ENCODE data around the gene UBXN4. TPM values are rescaled to one million over a fixed set of nuclear protein-coding genes. Genes with fewer than 3 reads are reported as not detected.

Gene UBXN4
- total RNA-seq, 1 experiment from 2014 or later = 65.4 TPM

- no peak for DNase-seq
- Histone ChIP-seq H3K79me2 (ENCODE audit: insufficient read depth, low read length) (peaks cover 18% of the 10 kb centered on the region; the same call in 1 of the 2 replicates), H2AFZ (ENCODE audit: low read length) (no peak overlapping the region), H3K27ac (ENCODE audit: insufficient read length, low read depth, low read length) (no peak overlapping the region), H2BK20ac (ENCODE audit: low read depth, low read length, poor library complexity, severe bottlenecking) (no peak overlapping the region), H2AK5ac (ENCODE audit: insufficient read length, low read length) (no peak overlapping the region), H2BK15ac (ENCODE audit: low read depth, low read length) (no peak overlapping the region), H3T11ph (ENCODE audit: low read length) (no peak overlapping the region), H3K23me2 (ENCODE audit: insufficient read length, low read depth, low read length, poor library complexity, severe bottlenecking) (no peaks in the 10 kb centered on the region), H3K23ac (ENCODE audit: insufficient read length, low read depth, low read length) (no peak overlapping the region), H2BK5ac (ENCODE audit: insufficient read length, low read length) (no peak overlapping the region), H3K9ac (ENCODE audit: extremely low read depth, insufficient read length, low read length) (no peak overlapping the region), H3K4me2 (ENCODE audit: insufficient read depth, insufficient read length, low read length) (no peak overlapping the region), H3K4ac (ENCODE audit: low read depth, low read length) (no peak overlapping the region), H4K8ac (replicated peaks; ENCODE audit: insufficient read length, low read depth, low read length) (no peak overlapping the region), H3K18ac (ENCODE audit: insufficient read length, low read depth, low read length) (no peak overlapping the region), H2BK120ac (ENCODE audit: low read depth, low read length, poor library complexity, severe bottlenecking) (no peak overlapping the region), H3K4me1 (ENCODE audit: insufficient read depth, low read length) (no peaks in the 10 kb centered on the region), H4K91ac (ENCODE audit: insufficient read length, low read depth, low read length) (no peak overlapping the region), H3K14ac (ENCODE audit: insufficient read depth, low read length) (no peak overlapping the region), H3K9me3 (ENCODE audit: control insufficient read depth, low read depth, low read length) (no peaks in the 10 kb centered on the region), H3K27me3 (ENCODE audit: insufficient read depth, low read length) (no peaks in the 10 kb centered on the region), H4K20me1 (ENCODE audit: control insufficient read depth, insufficient read depth, insufficient read length) (no peaks in the 10 kb centered on the region), H3K79me1 (ENCODE audit: insufficient read depth, low read depth, low read length, poor library complexity, severe bottlenecking) (no peaks in the 10 kb centered on the region), H4K5ac (ENCODE audit: insufficient read length, low read depth, low read length) (no peak overlapping the region), H3K56ac (ENCODE audit: insufficient read length, low read depth, low read length) (no peak overlapping the region), H2BK12ac (ENCODE audit: insufficient read length, low read depth, low read length) (no peak overlapping the region)
- Mint-ChIP-seq H3K4me3 (peak overlapping the region; percentile 31 to 49), H3K27me3 (ENCODE audit: low read depth) (no peaks in the 10 kb centered on the region), H3K9me3 (no peaks in the 10 kb centered on the region), H3K4me1 (peaks cover 16 to 17% of the 10 kb centered on the region in 2 experiments), H3K36me3 (ENCODE audit: insufficient read depth in 1 of 3, low read depth in 3 of 3) (peaks cover 0 to 15% (median 9%) of the 10 kb centered on the region in 3 experiments; a peak in 5 of 7 replicates), H3K27ac (0 out of 7 replicates have a peak overlapping the region, but pooled peaks of 1 of the 3 experiments have one; percentile 1)
- TF ChIP-seq, protein P1, sequence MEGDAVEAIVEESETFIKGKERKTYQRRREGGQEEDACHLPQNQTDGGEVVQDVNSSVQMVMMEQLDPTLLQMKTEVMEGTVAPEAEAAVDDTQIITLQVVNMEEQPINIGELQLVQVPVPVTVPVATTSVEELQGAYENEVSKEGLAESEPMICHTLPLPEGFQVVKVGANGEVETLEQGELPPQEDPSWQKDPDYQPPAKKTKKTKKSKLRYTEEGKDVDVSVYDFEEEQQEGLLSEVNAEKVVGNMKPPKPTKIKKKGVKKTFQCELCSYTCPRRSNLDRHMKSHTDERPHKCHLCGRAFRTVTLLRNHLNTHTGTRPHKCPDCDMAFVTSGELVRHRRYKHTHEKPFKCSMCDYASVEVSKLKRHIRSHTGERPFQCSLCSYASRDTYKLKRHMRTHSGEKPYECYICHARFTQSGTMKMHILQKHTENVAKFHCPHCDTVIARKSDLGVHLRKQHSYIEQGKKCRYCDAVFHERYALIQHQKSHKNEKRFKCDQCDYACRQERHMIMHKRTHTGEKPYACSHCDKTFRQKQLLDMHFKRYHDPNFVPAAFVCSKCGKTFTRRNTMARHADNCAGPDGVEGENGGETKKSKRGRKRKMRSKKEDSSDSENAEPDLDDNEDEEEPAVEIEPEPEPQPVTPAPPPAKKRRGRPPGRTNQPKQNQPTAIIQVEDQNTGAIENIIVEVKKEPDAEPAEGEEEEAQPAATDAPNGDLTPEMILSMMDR (conservative IDR thresholded peaks at IDR 0.05) = no peak
- WGBS (ENCODE audit: extremely low coverage, insufficient read length, low lambda C conversion rate) = no CpG with 5 or more reads among the region's 1 CpG
Measured at GRCh38 chr2:135743860-135744259, 2.2 kb downstream of the UBXN4 start.

All from H9 (cell line).